ENCODE data around the gene PRR9.

DNA sequence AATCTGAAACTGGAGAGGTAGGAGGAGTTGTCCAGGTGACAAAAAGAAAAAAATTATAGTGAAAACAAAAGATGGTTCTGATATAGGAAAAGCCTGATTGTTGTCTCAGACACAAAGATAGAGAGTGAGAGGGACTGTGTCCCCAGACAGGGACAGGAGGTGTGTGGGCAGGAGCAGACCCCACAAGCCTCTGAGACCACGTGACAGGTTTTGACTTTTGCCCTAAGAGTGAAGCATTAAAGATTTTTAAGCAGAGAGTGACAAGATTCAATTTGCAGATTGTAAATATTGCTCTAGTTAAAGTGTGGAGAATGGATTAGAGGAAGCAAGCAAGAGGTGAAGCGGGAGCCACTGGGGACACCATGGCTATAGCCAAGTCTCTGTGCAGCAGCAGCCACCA is 10.4 kb downstream of the PRR9 start:
- TF ChIP-seq, protein P1, sequence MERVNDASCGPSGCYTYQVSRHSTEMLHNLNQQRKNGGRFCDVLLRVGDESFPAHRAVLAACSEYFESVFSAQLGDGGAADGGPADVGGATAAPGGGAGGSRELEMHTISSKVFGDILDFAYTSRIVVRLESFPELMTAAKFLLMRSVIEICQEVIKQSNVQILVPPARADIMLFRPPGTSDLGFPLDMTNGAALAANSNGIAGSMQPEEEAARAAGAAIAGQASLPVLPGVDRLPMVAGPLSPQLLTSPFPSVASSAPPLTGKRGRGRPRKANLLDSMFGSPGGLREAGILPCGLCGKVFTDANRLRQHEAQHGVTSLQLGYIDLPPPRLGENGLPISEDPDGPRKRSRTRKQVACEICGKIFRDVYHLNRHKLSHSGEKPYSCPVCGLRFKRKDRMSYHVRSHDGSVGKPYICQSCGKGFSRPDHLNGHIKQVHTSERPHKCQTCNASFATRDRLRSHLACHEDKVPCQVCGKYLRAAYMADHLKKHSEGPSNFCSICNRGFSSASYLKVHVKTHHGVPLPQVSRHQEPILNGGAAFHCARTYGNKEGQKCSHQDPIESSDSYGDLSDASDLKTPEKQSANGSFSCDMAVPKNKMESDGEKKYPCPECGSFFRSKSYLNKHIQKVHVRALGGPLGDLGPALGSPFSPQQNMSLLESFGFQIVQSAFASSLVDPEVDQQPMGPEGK (CRISPR knock-in tag; IDR thresholded peaks at IDR 0.05; ENCODE audit: borderline replicate concordance) = no peak
- TF ChIP-seq ISL1 (CRISPR knock-in tag; IDR thresholded peaks at IDR 0.05) = no peak
